GM19351 (cell line): ENCODE data around the gene NISCH.
"Not testable (repeated sequence)": the region's sequence is repeated elsewhere in the genome, so short reads cannot be mapped to it uniquely, and the experiment has no call there.

Source experiments
- ATAC-seq: cut with Tn5 transposase; IDR thresholded peaks from one replicate; pipeline ENCODE4 v1.9.1; 2021; ENCODE audit warnings: mild to moderate bottlenecking, moderate library complexity; ENCODE audit not compliant: unreplicated experiment

The NISCH gene

GRCh38 chr3:52524752-52525679, 69.6 kb downstream of the NISCH start:
- no peak for ATAC-seq

- no peak for ATAC-seq
Measured at GRCh38 chr3:52525680-52526561, 70.5 kb downstream of the NISCH start.

- not testable (repeated sequence) for ATAC-seq
Measured at GRCh38 chr3:52526671-52527038, 71.3 kb downstream of the NISCH start.

GRCh38 chr3:52527039-52527731, 71.8 kb downstream of the NISCH start:
- no peak for ATAC-seq

- no peak for ATAC-seq
Measured at GRCh38 chr3:52527732-52528585, 72.6 kb downstream of the NISCH start.

- no peak for ATAC-seq
Measured at GRCh38 chr3:52528586-52529375, 73.4 kb downstream of the NISCH start.

GRCh38 chr3:52529376-52530333, 74.3 kb downstream of the NISCH start:
- ATAC-seq, result no peak

GRCh38 chr3:52530918-52531826, 75.8 kb downstream of the NISCH start:
- no peak for ATAC-seq

GRCh38 chr3:52531860-52532516, 76.6 kb downstream of the NISCH start:
- ATAC-seq, result no peak

GRCh38 chr3:52532517-52532837, 77.1 kb downstream of the NISCH start:
- no peak for ATAC-seq

GRCh38 chr3:52532838-52533622, 77.6 kb downstream of the NISCH start:
- ATAC-seq, result no peak

- peak; percentile 39 for ATAC-seq
Measured at GRCh38 chr3:52533623-52534280, 78.3 kb downstream of the NISCH start, which contains the start of gene NT5DC2. Gene NT5DC2, minus strand, starts transcription at chr3:52533857. Its CDS starts 120 bp downstream, at chr3:52533737.

- no peak for ATAC-seq
Measured at GRCh38 chr3:52534281-52535183, 79.1 kb downstream of the NISCH start.

GRCh38 chr3:52535411-52536111, 80.2 kb downstream of the NISCH start:
- ATAC-seq, result no peak
